MG63 (cell line): Measurements from ENCODE around the gene PCBP1. TPM values are rescaled to one million over a fixed set of nuclear protein-coding genes. Genes with fewer than 3 reads are reported as not detected.
A peak's percentile ranks its signal among the peaks of the same experiment; 100 is the strongest.
"Not testable (repeated sequence)": the region's sequence is repeated elsewhere in the genome, so short reads cannot be mapped to it uniquely, and the experiment has no call there.

Source experiments
- DNase-seq: peaks from one replicate; pipeline ENCODE4 v3.0.0-alpha.2; 2020
- H3K27me3 ChIP-seq: fragments of 250-450 bp; sonication (Bioruptor Pico); 2 replicates; pipeline ENCODE4 v1.5.1; 2020; ENCODE audit warnings: mild to moderate bottlenecking, moderate library complexity
- H3K36me3 ChIP-seq: fragments of 250-450 bp; sonication (Bioruptor Pico); 2 replicates; pipeline ENCODE4 v1.5.1; 2020; ENCODE audit warnings: mild to moderate bottlenecking, moderate library complexity
- H3K4me3 ChIP-seq: fragments of 250-450 bp; sonication (Bioruptor Pico); 2 replicates; pipeline ENCODE4 v1.5.1; 2020; ENCODE audit warnings: mild to moderate bottlenecking, moderate library complexity
- H3K9me3 ChIP-seq: fragments of 250-450 bp; sonication (Bioruptor Pico); 2 replicates; pipeline ENCODE4 v1.5.1; 2020; ENCODE audit warnings: mild to moderate bottlenecking, moderate library complexity
- total RNA-seq: library from RNA; depleted of rRNA; stranded (reverse); fragments of >200 nt; shearing (Covaris generic); gene quantifications from 2 replicates; pipeline ENCODE4 v1.2.3, GENCODE V29; 2014; ENCODE audit warnings: low replicate concordance; rRNA removed

Gene PCBP1
- 92.9 and 104 TPM in 2 replicates for total RNA-seq

DNA sequence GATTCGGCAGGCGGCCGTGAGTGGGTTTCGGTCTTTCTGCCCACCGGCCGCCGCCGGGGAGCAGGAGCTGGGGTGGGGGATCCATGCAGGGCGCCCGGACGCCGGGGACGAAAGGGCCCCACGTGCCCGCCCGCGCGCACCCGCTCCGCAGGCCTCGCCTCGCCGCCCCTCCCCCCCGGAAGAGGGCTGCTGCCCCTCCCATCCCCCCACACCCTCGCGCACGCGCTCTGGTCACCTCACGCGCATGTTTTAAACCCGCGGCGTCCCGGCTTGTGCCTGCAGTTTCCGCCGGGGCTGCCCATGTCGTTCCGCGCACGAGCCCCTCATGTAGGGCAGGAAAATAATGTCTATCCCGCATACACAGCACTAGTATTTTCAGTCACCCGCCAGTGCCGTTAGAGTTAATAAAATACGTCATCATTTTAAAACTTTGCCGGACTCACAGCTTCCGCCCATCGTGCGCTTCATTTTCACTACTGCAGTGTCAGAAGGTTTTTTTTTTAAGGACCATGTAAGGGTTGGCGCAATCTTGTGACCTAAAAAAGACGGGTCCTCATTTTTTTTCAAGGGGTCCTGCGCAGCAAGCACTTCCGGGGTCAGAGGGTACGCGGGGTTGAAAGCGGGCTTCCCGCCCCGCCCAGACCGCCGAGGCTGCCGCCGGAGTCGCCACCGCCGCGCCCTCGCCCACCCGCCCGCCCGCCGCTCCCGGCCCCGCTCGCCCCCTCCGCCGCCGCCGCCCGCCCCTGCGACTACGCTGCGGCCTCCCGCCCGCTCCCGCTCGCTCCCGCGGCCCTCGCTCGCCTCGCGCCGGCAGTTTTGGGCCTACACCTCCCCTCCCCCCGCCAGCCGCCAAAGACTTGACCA is at the start of gene PCBP1:
Gene PCBP1, plus strand, starts transcription at position 640 of the 864 bp plus-strand sequence. CDS start 267 bp downstream, outside the sequence.
- Histone ChIP-seq H3K27me3 (no peaks in the 10 kb centered on the region), H3K36me3 (peaks cover 56% of the 10 kb centered on the region), H3K9me3 (no peaks in the 10 kb centered on the region), H3K4me3 (peak within 1 kb of the TSS; percentile 95)
- peak; percentile 92 for DNase-seq

GRCh38 chr2:70039366-70039765 is 47.9 kb upstream of the PCBP1 start:
- H3K4me3 ChIP-seq, result no peak overlapping the region
- no peaks in the 10 kb centered on the region for H3K9me3 ChIP-seq
- DNase-seq, result no peak
- no peaks in the 10 kb centered on the region for H3K27me3 ChIP-seq
- H3K36me3 ChIP-seq, result no peaks in the 10 kb centered on the region

DNA sequence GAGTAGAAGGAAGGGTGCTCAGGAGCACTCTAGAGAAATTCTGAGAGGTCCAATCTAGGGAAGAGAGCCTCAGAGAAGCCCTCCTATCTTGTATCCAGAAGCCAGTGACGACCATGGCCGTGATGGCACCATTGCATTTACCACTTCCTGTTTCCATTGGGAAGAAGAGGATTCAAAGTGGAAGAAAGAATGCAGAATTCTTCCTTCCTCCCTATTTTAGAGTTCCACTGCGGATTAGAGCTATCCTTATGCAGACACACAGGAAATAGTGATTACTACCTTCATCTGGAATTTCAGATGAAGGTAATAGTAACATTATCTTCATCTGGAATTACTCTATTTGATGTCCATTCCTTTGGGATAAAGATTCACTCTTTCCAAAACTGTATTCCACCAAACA is 45.6 kb upstream of the PCBP1 start:
- DNase-seq, result no peak
- Histone ChIP-seq H3K4me3 (no peak overlapping the region), H3K27me3 (no peaks in the 10 kb centered on the region), H3K9me3 (no peaks in the 10 kb centered on the region), H3K36me3 (peaks cover 5% of the 10 kb centered on the region)

GRCh38 chr2:70042246-70042645 is 45.0 kb upstream of the PCBP1 start:
- Histone ChIP-seq H3K9me3 (no peaks in the 10 kb centered on the region), H3K27me3 (no peaks in the 10 kb centered on the region), H3K4me3 (no peak overlapping the region), H3K36me3 (peaks cover 5% of the 10 kb centered on the region)
- no peak for DNase-seq

DNA sequence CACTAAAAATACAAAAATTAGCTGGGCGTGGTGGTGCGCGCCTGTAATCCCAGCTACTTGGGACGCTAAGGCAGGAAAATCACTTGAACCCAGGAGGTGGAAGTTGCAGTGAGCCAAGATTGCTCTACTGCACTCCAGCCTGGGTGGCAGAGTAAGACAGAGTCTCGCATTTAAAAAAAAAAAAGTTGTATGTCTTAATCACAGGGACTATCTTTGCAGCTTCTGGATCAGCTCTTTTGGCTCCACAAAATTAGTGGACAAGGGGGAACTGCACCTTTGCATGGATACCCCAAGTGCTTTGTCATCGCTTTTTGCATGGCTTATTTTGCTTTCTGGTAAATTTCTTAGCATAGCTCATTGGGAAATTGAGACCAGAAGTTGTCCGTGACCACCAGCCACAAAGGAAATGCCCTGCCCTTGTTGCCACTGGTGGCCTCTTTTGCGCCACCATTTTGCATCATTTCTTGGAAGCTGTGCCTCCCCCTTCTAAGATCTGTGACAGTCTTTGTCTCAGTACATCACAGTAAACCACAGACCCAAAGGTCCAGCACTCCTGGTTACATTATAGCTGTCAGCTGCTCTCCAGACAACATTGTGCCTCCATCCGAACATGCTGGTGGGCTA is 43.9 kb upstream of the PCBP1 start:
- Histone ChIP-seq H3K27me3 (no peaks in the 10 kb centered on the region), H3K4me3 (no peak overlapping the region), H3K36me3 (peaks cover 5% of the 10 kb centered on the region), H3K9me3 (no peaks in the 10 kb centered on the region)
- DNase-seq, result no peak

DNA sequence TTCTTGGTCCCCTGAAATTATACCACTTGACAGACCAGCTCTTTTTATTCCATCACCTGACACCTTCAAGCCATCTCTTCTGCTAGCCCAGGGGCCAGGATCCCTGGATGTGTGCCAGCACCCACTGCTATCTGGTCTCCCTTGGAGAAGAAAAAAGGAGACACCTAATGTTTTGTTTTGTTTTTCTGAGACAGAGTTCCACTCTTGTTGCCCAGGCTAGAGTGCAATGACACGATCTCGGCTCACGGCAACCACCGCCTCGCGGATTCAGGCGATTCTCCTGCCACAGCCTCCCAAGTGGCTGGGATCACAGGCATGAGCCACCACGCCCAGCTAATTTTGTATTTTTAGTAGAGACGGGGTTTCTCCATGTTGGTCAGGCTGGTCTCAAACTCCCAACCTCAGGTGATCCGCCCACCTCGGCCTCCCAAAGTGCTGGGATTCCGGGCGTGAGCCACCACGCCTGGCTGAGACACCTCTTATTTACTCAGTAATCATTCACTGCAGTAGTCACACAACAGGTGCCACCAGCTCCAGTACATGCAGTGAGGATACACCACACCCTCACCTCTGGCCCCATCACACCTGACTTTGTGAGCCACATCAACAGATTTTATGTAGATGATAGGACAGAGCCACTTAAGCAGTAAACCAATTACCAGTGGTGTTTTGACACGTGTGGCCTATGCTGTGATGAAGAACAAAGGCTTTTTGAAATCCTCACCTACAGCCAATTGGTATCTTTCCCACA is 42.8 kb upstream of the PCBP1 start:
- H3K27me3 ChIP-seq, result no peaks in the 10 kb centered on the region
- H3K36me3 ChIP-seq, result peaks cover 12% of the 10 kb centered on the region
- no peak overlapping the region for H3K4me3 ChIP-seq
- DNase-seq, result no peak
- H3K9me3 ChIP-seq, result no peaks in the 10 kb centered on the region

DNA sequence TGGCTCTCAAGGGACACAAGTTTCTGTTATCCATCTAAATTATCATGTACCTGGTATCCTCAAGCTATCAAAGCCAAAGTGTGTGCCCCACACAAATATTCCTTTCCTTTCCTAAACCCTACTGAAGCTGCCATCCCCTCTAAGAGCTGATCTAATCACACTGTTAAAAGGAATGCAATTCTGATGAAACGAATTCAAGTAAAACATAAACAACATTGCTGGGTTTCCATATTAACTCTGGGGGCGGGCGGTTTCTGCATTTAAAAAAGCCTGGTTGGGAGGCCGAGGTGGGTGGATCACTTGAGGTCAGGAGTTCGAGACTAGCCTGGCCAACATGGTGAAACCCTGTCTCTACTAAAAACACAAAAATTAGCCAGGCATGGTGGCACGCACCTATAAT is 41.9 kb upstream of the PCBP1 start:
- no peaks in the 10 kb centered on the region for H3K9me3 ChIP-seq
- no peaks in the 10 kb centered on the region for H3K27me3 ChIP-seq
- H3K36me3 ChIP-seq, result peaks cover 18% of the 10 kb centered on the region
- DNase-seq, result no peak
- H3K4me3 ChIP-seq, result no peak overlapping the region

DNA sequence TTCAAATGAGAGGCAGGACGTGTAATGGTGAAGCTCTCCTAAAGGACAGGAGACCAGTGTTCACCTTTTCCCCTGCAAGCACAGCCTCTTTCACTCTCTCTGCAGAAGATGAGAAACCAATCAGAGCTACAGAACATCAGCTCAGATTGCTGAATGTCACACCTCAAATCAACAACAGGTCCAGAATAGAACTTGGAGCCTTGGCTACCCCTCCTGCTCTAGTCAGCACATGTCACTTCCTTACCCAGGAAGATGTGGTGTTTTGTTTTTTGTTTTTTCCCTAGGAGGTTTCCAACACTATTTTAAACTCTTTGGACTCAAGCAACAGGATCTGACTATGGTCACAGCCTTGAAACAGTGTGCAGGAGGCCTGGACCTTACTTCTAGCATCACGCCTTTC is 41.3 kb upstream of the PCBP1 start:
- H3K27me3 ChIP-seq, result no peaks in the 10 kb centered on the region
- H3K4me3 ChIP-seq, result no peak overlapping the region
- no peaks in the 10 kb centered on the region for H3K9me3 ChIP-seq
- peaks cover 20% of the 10 kb centered on the region for H3K36me3 ChIP-seq
- DNase-seq, result no peak

- Histone ChIP-seq H3K27me3 (no peaks in the 10 kb centered on the region), H3K36me3 (peaks cover 24% of the 10 kb centered on the region), H3K4me3 (no peak overlapping the region), H3K9me3 (no peaks in the 10 kb centered on the region)
- DNase-seq, result no peak
Observed at GRCh38 chr2:70046534-70046933, 40.7 kb upstream of the PCBP1 start.

DNA sequence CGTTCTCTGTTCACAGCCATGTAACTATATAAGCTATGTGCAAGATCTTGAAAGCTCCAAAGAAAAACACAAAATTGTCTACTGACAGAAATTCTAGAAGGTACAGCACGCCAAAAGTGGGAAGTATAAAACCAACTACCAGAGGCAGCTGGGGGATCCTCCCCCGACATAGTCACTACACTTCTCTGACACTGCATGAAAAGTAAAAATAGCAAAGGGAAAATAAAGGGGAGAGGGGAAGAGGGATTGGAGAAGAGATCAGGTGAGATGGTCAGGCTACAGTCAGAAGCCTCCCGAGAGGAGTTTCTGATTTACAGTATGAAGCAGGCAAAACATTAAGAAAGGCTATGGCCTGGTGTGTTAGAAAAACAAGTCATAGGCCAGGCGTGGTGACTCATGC is 39.8 kb upstream of the PCBP1 start:
- H3K27me3 ChIP-seq, result no peaks in the 10 kb centered on the region
- H3K36me3 ChIP-seq, result peaks cover 27% of the 10 kb centered on the region
- H3K9me3 ChIP-seq, result no peaks in the 10 kb centered on the region
- no peak for DNase-seq
- no peak overlapping the region for H3K4me3 ChIP-seq

- peaks cover 28% of the 10 kb centered on the region for H3K36me3 ChIP-seq
- no peak for DNase-seq
- no peaks in the 10 kb centered on the region for H3K9me3 ChIP-seq
- no peaks in the 10 kb centered on the region for H3K27me3 ChIP-seq
- no peak overlapping the region for H3K4me3 ChIP-seq
Observed at GRCh38 chr2:70049255-70049654, 38.0 kb upstream of the PCBP1 start.

GRCh38 chr2:70050631-70051425 is 36.4 kb upstream of the PCBP1 start:
- Histone ChIP-seq H3K36me3 (peaks cover 31% of the 10 kb centered on the region), H3K4me3 (no peak overlapping the region), H3K27me3 (no peaks in the 10 kb centered on the region), H3K9me3 (no peaks in the 10 kb centered on the region)
- DNase-seq, result no peak

DNA sequence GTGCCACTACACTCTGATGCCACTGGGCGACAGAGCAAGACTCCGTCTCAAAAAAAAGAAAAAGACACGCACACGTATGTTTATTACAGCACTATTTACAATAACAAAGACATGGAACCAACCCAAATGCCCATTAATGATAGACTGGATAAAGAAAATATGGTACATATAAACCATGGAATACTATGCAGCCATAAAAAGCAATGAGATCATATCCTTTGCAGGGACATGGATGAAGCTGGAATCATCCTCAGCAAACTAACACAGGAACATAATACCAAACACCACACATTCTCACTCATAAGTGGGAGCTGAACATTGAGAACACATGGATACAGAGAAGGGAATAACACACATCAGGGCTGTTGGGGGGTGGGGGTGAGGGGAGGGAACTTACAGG is 32.0 kb upstream of the PCBP1 start:
- not testable (repeated sequence) for H3K27me3 ChIP-seq, DNase-seq, H3K9me3 ChIP-seq, H3K4me3 ChIP-seq
- peaks cover 26% of the 10 kb centered on the region for H3K36me3 ChIP-seq

GRCh38 chr2:70061317-70061716 is 26.0 kb upstream of the PCBP1 start:
- Histone ChIP-seq H3K4me3 (no peak overlapping the region), H3K9me3 (no peaks in the 10 kb centered on the region), H3K36me3 (peaks cover 38% of the 10 kb centered on the region), H3K27me3 (no peaks in the 10 kb centered on the region)
- DNase-seq, result no peak

DNA sequence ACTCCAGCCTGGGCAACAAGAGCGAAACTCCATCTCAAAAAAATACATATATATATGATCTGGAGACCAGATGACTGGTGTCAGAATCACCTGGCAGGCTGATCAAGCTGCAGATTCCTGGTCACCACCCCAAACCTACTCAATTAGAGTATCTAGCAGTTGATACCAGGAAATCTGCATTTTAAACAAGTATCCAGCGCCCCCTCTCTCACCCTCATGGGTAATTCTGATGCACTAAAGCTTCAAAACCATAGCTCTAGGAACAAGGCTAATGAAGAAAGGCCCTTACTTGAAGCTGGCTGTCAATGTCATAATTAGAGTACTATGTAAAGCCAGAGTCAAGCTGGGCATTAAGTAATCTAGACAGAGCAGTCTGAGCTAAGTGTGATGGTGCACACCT is 25.0 kb upstream of the PCBP1 start:
- DNase-seq, result no peak
- Histone ChIP-seq H3K9me3 (no peaks in the 10 kb centered on the region), H3K4me3 (no peak overlapping the region), H3K36me3 (peaks cover 45% of the 10 kb centered on the region), H3K27me3 (no peaks in the 10 kb centered on the region)

DNA sequence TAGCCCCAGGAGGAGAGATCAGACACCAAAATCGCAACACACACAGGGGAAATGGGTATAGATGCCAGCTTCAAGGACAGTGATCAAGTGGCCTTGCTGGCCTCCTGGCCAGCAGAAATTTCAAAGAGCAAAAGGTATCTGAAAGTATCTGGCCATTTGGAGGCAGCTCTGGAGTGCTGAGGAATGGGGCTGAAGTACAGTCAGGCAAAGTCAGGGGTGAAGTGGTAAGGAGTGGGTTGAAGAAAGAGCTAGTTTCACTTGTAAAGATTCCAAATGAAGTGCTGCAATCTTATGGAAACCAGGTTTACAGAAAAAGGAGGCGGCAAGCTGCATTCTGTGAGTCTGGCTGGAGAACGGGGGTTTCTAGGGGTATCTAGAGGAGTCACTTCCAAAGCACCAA is 19.2 kb upstream of the PCBP1 start:
- Histone ChIP-seq H3K36me3 (peaks cover 25% of the 10 kb centered on the region), H3K9me3 (no peaks in the 10 kb centered on the region), H3K4me3 (no peak overlapping the region), H3K27me3 (no peaks in the 10 kb centered on the region)
- no peak for DNase-seq

DNA sequence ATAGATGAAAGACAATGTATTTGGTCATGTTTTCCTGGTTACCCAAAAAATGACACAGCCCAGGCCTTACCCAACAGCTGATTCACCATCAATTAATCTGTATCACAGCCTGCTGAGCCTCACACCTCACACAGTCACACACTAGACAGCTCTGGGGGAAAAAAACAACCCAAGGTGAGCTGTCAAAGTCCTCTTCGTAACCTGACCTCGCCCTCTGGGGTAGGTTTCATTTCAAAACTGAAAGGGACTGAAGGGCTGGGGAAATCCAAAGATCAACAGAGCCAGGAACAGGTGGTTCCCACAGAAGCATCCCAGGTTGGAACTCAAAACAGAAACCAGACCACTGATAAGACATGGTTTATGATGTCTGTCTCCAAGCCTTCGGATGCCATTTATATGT is 18.2 kb upstream of the PCBP1 start:
- DNase-seq, result no peak
- no peak overlapping the region for H3K4me3 ChIP-seq
- peaks cover 24% of the 10 kb centered on the region for H3K36me3 ChIP-seq
- no peaks in the 10 kb centered on the region for H3K27me3 ChIP-seq
- H3K9me3 ChIP-seq, result no peaks in the 10 kb centered on the region
